Stimulated activated CD8-positive, alpha-beta memory T cell treated with anti-CD3 and anti-CD28 coated beads, Interleukin-2, amount 100 ng/mL, for 48 hours (primary cell): Measurements from ENCODE around the gene INPP4A.

Source experiments
- DNase-seq, 2 donors: peaks; one replicate each; pipeline ENCODE4 v3.0.0-alpha.2; 2020; ENCODE audit warnings: low read depth in 2 of 2

The INPP4A gene

DNA sequence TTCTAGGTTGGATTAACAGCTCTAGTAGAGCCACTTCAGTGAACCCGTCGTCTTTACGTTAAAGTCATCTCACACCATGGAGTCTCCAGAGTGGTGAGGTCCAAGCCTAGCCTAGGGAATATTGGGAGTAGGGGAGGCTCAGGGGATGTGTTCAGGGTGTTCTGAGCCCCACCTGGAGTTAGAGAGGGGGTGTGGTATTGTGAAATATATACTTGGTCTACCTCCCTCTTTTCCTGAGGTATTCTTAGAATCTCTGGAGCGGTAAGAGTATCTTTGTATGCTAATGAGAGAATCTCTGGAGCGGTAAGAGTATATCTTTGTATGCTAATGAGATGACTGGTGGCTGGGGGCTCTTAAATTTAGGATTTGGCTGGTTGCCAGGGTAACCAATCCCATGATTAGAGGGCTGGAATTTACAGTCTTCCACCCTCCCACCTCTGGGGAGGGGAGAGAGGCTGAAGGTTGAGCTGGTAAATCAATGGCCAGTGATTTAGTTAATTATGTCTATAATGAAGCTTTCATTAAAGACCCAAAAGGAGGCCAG, 69.5 kb downstream of the INPP4A start:
- no peak for DNase-seq

DNA sequence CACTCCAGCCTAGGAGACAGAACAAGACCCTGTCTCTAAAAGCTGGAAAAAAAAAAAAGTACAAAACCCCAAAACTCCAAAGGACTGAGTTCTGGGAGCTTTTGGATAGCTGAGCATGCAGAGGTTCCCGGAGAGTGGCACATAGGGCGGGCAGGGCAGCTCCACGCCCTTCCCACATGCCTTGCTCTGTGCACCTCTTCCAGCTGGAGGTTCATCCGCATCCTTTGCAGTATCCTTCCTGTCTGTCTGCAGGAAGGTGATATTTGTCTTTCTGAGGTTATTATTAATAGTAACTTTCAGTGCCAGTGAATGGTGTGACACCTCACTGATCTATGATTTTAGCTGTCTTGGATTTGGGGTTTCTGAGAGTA, 70.2 kb downstream of the INPP4A start:
- no peak for DNase-seq

DNA sequence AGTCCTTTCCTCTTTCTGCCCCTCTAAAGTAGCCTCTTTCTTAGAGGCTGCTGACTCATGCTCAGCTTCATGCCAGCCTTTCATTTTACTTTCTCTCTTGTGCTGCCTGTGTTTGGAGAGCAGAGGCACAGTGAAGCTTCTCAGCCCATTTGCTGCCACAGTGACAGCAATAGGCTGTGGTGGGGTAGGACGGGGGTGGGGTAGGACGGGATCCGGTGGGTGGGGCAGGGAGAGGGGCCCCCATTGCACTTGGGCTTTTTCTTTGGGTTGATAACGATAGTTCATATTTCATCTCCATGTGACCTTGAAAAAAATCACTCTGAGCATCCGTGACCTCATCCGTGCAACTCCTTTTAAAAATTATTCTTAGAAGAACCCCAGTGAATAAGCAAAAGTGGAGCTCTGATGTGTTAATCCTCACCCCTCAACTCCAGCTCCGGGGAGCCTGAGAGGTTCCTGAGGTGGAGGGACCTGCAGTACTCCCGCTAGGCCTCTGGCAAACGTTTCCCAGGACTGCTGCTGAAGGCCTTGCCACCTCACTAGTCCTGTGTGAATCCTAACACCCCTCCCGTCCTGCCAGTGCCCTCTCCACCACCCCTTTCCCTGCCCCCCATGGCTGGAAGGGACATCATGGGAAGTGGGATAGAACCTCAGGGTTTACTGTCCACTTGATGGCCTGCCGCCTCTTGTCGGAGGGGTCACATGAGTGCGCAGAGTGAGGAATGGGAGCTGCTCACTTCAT, 70.8 kb downstream of the INPP4A start:
- DNase-seq = no peak

DNA sequence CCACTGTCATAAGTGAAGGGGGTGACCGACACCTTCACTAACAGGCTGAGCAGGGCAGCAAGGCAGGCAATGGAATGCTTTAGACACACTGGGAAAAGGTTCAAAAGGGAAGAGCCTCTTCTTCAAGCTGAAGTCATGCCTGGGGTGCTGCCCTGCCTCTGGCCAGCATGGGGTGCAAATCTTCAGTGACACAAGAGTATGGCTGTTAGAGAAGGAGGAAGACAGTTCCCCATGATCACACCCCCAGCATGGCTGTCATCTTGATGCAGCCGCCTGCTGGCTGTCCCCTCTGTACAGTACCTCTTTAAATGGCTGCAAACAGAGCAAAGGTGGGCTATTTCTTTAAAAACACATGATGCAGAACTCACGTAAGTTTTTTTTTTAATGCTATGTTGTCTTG, 71.9 kb downstream of the INPP4A start:
- no peak for DNase-seq

DNA sequence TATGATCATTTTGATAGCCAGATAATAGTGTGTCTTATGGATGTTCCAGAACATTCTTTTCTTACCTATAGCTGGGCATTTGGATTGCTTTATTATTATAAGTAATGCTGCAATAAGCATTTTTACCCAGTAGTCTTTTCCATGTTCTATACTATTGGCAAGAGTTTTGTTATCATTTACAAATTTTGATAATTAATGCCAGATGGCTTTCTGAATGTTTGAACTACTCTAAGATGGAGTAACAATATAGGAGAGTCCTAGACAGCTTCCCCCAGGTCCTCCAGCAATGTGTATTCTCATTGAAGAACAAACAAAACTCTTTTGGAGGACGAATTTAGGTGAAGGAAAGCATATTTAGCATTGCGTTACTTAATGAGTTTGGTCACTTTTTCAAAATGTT, 73.0 kb downstream of the INPP4A start:
- no peak for DNase-seq

DNA sequence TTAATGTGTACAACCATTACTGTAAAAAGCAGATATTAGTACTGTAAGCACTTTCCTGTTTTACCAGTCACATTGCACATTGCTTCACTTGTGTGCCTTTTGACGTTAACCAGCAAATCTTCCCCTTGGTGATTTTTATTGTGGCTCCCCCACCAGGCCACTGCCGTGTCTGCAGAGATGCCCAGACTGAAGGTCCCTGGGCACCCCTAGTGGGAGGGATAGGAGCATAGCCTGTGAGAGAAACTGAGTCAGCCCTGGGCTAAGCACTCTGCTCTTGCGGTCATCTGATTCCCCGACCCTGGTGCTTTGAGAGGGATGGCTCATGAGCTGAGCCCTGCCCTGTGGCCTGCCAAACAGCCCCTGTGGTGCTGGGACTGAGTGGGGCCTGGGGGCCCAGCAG, 73.4 kb downstream of the INPP4A start:
- peak in 1 of 2 donors; percentile 31 for DNase-seq

DNA sequence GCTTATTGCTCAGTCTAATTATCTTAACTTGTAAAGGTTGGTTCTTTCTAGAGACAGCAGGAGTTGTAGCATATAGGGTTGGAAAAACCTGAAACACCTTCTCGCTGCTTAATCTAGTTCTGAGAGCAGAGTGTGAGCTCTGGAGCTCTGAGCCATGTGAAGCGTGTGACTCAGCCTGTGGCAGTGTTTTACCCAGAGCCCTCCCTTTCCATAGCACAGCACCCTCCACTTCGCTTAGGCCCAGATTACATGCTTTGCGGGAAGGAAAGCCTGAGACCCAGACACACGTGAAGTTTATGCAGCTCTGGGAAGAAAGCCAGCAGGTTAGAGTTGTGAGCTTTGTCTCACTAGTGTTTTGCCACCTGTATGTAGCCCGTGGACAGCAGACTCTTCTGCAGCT, 74.5 kb downstream of the INPP4A start:
- DNase-seq = no peak

DNA sequence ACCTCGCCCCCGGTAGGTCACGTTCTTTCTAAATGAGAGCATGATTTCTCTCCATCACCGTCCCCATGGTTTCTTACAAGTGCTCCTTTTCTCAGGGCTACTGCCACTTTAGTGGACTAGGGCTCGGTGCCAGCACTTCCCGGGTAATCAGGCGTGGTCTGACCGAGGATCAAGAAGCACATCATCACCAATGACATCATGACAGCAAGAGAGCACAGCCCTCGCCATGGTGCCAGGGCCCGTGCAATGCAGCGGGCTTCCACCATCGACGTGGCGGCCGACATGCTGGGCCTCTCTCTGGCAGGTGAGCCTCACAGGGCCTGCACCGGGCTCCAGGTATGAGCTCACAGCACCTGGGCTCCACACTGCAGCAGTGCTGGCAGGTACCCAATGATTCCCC, 75.2 kb downstream of the INPP4A start:
- no peak for DNase-seq

DNA sequence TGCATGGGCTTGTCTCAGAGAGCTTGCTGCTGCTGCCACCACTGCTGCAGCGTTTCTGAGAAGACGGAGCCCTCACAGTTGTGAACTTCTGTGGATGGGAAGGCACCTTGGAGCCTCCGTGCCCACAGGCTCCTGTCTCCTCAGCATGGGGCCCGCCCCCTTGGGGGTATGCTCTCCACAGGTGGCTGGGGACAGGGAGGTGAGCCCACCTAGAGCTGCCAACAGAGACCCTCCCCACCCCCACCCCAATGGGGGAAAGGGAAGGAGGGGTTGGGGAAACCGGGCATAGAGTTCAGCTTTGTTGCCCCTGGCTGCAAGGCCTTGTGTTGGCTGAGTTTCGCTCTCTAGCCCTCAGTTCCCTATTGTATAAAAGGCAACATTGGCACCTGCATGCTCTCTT, 76.1 kb downstream of the INPP4A start:
- DNase-seq = no peak

DNA sequence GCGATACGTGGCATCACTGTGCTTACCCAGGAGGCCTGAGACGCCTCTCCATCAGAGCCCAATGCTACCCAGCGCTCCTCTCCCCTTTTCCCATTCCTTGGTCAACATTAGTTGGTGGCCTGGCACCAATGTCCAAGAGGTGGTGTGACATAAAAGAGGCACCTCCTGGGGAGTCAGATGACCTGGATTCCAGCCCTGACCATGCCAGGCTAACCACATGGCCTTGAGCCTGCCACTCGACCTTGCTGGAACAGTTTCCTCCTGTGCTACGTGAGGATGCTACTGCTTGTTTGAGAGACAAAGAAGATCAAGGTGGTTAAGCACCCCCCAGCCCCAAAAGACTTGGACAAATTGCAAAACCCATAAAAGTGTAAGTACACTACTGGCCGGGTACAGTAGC, 76.6 kb downstream of the INPP4A start:
- no peak for DNase-seq

DNA sequence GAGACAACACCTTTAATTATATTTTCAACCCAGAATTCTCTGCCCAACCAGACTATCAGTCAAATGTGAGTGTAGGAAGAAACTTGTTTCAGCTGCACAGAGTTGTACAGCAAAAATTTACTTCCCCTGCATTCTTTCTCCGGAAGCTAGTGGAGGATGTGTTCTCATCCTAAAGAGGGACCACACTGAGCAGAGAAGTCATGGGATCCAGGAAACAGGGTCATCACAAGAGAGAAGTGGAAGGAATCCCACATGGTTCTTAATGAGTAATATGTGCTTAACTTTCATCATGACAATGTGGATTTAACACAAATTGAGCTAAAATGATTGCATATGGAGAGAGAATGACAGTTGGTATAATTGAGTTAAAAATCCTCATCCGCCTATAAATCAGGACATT, 78.2 kb downstream of the INPP4A start:
- no peak for DNase-seq

DNA sequence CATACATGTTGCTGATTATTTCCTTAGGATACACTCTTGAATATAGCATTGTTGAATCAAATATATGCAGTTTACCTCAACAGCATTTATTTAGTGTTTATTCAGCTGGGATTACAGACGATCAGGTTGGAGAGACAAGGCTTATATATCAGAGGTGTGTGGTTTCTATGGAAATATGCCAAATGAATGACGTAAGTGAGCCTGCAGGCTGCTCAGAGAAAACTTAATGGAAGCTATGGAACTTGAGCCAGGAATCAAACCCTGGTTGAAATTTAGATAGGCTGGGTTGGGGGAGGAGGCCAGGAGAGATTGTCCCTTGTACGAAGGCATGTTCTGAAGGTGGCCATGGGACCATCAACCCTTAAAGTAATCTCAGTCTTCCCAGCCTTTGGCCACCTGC, 79.5 kb downstream of the INPP4A start:
- no peak for DNase-seq

DNA sequence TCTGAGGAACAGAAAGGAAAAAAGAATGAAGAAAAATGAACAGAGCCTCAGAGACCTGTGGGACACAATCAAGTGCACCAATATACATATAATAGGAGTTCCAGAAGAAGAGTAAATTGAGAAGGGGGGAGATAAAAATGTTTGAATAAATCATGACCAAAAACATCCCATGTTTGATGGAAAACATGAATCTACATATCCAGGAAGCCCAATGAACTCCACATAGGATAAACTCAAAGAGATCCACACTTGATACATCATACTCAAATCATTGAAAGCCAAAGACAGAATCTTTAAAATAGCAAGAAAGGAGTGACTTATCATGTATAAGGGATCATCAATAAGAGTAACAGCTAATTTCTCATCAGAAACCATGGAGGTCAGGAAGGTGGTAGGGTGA, 83.7 kb downstream of the INPP4A start:
- DNase-seq = no peak

DNA sequence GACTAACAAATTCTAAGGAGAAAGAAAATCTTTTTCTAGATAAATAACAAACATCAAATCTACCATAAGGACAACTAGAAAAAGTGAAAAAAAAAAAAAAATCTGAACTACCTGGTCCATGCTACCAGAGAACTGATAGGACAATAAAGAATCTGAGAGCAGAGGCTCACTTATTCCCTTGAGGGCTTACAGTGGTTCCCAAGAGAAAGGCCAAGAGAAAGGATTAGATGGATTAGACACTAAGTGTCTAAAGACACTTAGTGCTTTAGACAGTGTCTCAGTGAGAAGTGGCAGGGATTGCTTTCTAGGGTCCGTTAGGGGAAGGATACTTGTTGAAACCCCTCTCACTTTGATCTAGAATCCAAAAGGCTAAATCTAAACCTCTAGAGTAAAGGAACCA, 85.5 kb downstream of the INPP4A start:
- no peak for DNase-seq

DNA sequence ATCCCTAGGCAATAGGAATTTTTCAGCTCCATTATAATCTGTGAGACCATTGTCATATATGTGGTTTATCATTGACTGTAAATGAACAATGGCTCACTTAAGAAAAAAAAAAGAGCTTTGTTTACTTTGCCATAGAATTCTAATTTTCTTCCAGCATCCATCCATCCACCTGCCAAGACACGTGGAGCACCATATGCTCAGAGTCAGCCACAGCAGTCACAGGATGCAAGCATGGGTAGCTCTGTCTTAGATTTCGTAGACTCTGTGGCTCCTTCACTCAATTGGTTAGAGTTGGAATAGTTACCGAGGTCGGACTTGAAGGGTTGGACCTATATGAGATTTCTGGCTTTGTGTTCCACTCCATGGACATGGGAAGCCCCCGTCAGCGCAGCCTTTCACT, 88.1 kb downstream of the INPP4A start:
- no peak for DNase-seq

DNA sequence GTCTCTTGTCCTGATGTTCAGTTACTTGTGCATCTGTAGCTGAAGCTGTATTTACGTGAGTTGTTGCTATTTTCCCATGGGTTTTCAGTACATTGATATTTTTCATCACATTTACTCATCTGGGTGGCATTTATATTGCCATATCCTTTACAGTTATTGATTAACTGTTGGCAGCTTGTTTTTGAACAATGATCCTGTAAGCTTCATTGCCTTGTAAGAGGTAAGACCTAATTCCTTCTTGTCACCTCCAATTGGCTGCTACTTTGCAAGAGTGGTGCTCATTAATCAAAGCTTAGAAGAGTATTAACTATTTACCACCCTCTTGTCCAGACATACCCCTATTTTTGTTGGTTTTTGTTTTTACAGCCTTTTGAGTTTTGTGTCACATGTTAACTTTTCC, 88.9 kb downstream of the INPP4A start:
- no peak for DNase-seq

DNA sequence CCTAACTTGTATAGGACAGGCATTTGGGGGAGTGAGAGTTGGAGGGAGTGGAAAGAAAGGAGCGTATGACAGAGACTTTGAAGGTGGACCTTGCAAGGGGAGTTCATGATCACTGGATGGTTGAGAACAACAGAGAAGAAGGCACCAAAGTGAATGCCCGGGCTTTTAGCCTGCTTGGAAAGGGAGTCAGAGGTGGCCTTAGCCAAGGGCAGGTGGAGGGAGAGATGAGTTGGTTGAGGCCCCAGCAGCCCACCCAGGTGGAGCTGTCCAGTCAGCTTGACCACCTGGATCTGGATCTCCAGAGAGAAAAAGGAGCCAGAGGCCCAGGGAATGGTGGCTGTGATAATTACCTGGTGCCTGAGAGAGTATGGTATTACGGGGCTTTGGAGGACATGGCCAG, 90.1 kb downstream of the INPP4A start:
- DNase-seq = no peak

DNA sequence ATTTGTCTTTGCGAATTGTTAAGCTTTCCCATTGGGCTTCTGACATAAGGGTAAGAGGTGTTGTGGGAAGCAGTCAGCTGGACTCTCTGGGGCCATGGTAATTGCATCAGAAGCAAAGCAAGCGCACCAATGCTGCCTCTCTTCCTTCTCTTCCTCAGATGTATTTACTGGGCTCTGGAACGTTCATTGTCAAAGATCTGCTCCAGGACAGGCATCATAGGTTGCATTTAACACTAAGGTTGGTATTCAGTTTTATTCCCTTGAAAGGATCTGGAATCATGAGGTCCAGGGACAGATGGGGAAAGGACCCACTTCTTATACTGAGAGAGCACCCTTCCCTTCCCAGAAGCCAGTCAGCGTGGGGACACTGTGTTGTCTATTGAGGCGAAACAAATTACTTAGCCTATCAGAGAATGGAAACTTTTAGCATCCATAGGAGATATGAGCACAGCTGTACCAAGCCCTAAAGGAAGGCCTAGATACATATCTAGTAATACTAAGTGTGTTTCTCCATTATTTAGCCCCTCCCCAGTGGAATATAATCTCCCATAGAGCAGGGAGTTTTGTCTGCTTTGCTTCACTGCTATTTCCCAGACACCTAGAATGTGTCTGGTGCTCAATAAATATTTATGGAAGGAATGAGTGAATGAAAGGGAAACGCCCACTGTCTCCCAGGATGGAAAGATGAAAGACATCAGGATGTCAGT, 91.5 kb downstream of the INPP4A start:
- no peak for DNase-seq

DNA sequence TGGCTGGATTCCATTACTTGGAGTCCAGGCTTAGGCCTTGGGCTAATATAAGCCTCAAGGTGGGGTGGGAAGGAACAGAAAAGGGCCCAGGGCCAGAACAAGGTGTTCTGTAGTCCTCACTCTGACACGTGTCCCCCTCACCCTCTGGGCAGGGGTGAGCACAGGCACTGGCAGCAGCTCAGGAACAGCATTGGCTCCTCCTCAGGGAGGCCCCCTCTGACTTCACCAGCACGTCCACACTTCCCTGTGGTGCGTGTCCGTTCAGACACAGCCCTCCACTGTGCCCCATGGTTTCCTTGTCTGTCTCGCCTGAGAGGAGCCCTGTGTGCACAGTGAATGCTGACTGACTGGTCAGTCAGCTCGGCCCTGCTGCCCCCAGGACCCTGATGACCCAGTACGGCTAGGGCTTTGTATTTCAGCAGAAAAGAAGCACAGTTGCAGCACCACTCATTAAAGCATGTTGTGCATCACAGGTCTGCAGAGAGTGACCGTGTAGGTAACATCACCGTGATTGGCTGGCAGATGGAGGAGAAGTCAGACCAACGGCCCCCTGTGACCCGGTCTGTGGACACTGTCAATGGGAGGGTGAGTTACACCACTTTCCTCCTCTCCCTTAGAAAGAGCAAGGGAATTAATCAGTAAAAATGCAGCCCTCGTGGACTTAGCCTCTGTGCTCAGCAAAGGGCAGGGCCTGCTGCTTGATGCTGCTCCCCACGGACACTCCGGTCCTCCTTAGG, 92.9 kb downstream of the INPP4A start:
- DNase-seq = no peak

DNA sequence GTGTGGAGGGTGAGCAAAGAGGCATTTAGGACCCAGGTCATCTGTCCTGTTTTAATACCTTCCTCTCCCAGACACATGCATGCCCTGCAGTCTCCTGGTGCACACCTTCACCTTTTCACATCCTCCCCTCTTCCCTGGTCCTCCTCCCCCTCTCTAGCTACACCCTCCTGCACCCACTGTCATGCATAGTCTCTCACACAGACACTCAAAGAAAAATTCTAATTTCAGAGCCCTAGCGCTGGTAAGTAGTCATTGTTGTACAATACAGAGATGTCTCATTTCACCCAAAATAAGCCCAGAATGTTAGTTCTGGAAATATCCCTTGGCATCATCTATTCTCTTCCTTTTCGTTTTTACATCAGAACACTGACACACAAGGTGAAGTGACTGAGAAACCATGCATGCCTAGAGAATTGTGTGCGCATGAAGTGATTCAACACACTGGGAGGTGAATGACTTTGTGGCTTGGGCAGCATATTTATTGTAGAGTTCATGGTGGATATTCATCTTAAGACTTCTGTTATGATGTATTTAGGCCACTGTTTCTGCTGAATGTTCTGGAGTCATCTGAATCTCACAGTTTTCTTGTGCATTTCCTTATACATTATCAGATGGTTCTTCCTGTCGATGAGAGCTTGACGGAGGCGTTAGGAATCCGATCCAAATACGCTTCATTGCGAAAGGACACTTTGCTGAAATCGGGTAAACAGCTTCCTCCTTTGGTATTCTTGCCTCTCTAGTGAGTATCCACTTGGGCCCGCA, 93.8 kb downstream of the INPP4A start:
- DNase-seq = no peak

DNA sequence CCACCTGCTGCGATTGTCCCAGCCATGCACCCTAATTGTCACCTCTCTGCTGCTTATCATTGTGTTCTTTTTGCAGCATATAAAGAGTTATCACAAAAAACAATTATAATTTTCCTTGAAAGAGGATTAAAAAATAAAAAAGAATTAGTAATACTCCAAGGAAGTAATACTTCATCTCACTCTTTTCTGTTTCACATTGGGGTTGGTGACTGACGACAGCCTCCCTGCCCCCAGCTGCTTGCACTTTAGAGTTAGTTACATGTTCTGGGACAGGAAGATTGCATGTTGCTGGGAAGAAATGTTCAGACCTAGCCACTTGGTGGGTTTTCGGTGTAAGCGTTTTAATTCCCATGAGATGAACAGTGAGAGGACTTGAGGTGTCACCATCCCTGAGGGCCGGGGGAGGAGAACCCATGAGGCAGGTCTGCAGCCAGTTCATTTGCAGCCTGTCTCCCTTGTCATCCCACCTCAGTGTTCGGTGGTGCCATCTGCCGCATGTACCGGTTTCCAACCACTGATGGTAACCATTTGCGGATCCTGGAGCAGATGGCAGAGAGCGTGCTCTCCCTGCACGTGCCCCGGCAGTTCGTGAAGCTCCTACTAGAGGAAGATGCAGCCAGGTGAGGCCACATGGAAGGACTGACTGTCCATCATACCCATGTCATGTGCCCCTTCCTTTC, 94.5 kb downstream of the INPP4A start:
- no peak for DNase-seq
